IPS-11a (cell line): ENCODE results near the gene GNAO1.

ENCODE experiments used
- H3K4me3 ChIP-seq: one replicate; pipeline ENCODE4 v1.5.1; 2013; ENCODE audit warnings: low read depth, low read length, control low read depth

Gene GNAO1

GRCh38 chr16:56344518-56345405, 153.5 kb downstream of the GNAO1 start:
- H3K4me3 ChIP-seq, result no peak overlapping the region

- no peak overlapping the region for H3K4me3 ChIP-seq
Measured at GRCh38 chr16:56345406-56346050, 154.2 kb downstream of the GNAO1 start.

- H3K4me3 ChIP-seq, result no peak overlapping the region
Measured at GRCh38 chr16:56346131-56346890, 155.0 kb downstream of the GNAO1 start.

GRCh38 chr16:56347166-56347565, 155.9 kb downstream of the GNAO1 start:
- no peak overlapping the region for H3K4me3 ChIP-seq

GRCh38 chr16:56347670-56348069, 156.4 kb downstream of the GNAO1 start:
- H3K4me3 ChIP-seq, result no peak overlapping the region

GRCh38 chr16:56348168-56349085, 157.1 kb downstream of the GNAO1 start:
- H3K4me3 ChIP-seq, result no peak overlapping the region

GRCh38 chr16:56349086-56349415, 157.8 kb downstream of the GNAO1 start:
- H3K4me3 ChIP-seq, result no peak overlapping the region

GRCh38 chr16:56349711-56350161, 158.4 kb downstream of the GNAO1 start:
- no peak overlapping the region for H3K4me3 ChIP-seq

- H3K4me3 ChIP-seq, result no peak overlapping the region
Measured at GRCh38 chr16:56350491-56351405, 159.5 kb downstream of the GNAO1 start.

GRCh38 chr16:56351481-56351880, 160.2 kb downstream of the GNAO1 start:
- H3K4me3 ChIP-seq, result no peak overlapping the region

- H3K4me3 ChIP-seq, result no peak overlapping the region
Measured at GRCh38 chr16:56352351-56353053, 161.2 kb downstream of the GNAO1 start.

- no peak overlapping the region for H3K4me3 ChIP-seq
Measured at GRCh38 chr16:56353054-56353921, 162.0 kb downstream of the GNAO1 start.

- H3K4me3 ChIP-seq, result no peak overlapping the region
Measured at GRCh38 chr16:56354016-56354415, 162.7 kb downstream of the GNAO1 start.

- no peak overlapping the region for H3K4me3 ChIP-seq
Measured at GRCh38 chr16:56354746-56355145, 163.5 kb downstream of the GNAO1 start.

GRCh38 chr16:56355221-56355620, 163.9 kb downstream of the GNAO1 start:
- H3K4me3 ChIP-seq, result no peak overlapping the region

- no peak overlapping the region for H3K4me3 ChIP-seq
Measured at GRCh38 chr16:56355786-56356275, 164.5 kb downstream of the GNAO1 start.

GRCh38 chr16:56356276-56357240, 165.3 kb downstream of the GNAO1 start:
- H3K4me3 ChIP-seq, result peak overlapping the region; percentile 13
